NCI-H446 treated with DMSO at 0.1 percent for 48 hours (cell line): ENCODE results near the gene PIP4K2C.
"Not testable (repeated sequence)": the region's sequence is repeated elsewhere in the genome, so short reads cannot be mapped to it uniquely, and the experiment has no call there.

Experiments
- DNase-seq: peaks from one replicate; lab custom pipeline; 2025; lab: John Stamatoyannopoulos, UW

PIP4K2C gene

DNA sequence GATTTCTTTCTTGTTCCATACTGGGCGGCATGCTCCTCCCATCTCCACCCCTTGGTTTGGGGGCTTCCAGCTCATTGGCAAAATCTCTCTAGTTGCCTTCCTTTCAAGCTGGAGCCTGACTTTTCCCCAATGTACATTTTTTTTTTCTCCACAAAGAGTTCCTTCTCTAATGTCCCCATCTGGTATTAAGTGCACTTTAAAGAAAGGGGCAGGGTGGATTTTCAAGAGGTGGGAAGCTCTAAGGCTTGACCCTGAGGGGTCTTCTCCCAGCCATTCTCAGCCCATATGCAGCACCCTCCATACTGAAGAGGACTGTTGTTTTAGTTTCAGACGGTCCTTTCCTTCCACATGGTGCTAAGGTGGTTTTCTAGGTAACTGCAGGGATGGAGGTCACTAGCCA lies 5.8 kb upstream of the PIP4K2C start:
- DNase-seq: no peak

DNA sequence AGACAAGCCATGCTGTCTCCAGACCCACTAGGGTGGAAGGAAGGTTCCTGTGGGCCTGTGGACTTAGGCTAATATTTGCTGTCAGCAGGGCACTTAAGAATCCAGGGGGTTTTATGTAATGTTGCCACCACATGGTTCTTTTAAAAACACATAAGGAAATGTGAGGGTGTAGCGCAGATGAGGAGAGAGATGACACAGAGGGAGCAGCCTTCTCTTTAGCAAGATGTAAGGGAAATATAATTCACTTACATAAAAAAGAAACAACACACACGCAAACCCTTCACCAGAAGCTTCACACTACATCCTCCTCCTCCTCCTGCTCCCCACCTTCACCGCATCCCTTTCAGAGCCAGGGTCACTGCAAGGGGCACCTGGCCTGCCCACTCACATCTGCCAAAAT lies 4.9 kb upstream of the PIP4K2C start:
- DNase-seq: no peak

DNA sequence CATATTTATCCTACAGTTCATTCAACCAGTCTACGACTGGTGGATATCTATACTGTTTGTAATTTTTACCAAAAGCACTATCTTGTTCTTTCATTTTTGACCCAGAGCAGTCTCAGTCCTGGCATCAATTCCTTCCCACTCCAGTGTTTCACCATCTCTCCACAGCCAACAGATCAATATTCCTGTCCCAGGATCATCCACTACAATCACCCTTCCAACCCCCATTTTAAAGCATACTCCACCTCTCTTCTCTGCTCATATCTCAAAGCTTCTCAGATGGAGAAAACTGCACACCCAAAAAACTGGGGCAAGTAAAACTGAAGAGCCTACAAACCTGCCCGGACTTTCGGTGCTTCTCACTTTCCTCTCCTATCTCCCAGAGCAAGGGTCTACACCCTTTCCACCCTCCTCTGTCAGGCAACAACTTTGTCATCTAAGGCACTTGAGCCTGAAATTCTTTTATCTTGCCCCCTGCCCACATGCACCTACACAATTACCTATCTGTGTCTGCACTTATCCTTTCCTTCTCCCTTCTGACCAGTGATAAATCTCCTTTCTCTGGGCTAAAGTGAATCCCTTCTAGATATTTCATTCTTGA lies 4.1 kb upstream of the PIP4K2C start:
- DNase-seq: no peak

- not testable (repeated sequence) for DNase-seq
Measured at GRCh38 chr12:57588951-57589610, 1.9 kb upstream of the PIP4K2C start.

DNA sequence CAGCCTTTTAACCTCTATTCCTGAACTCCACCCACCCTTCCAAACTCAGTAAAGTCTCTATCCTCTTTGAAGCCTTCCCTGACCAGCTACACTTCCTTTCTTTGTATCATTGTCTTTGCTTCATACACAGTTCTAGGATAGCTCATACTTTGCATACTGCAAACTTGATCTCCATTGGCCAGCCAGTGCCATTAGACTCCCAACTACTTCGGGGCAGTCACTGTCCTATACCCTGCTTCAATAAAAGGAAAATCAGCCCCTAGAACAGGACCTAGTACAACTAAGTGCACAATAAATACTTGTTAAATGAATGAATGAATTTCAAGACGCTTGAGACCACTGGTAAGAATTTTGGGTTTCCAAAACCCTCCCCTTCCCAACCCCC lies 521 bp upstream of the PIP4K2C start:
- DNase-seq: no peak

DNA sequence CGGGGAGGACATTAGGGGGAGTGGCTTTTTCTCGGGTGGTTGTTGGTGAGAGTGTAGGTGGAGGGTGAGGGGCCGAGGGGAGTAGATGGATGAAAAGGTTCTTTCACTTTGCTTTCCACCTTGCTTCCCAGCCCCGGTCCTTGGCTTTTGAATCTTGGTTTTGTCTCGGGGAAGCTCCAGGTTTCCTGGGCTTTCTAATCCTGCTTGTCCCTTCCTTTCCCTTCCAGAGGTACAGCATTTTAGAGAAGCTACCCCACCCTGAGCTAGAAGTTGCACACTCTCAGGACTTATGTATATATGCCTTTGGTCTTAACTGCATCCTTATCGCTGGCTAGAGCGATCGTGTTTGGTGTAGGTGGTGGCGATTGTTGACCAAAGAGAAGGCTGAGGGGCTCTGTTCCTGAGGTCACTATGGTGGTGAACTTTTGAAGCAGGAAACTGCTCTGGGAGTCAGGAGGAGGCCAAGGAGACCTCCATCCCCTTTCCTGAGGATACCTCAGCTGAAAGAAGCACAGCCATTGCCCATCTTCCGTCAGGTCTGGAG lies 862 bp downstream of the PIP4K2C start:
- no peak for DNase-seq

DNA sequence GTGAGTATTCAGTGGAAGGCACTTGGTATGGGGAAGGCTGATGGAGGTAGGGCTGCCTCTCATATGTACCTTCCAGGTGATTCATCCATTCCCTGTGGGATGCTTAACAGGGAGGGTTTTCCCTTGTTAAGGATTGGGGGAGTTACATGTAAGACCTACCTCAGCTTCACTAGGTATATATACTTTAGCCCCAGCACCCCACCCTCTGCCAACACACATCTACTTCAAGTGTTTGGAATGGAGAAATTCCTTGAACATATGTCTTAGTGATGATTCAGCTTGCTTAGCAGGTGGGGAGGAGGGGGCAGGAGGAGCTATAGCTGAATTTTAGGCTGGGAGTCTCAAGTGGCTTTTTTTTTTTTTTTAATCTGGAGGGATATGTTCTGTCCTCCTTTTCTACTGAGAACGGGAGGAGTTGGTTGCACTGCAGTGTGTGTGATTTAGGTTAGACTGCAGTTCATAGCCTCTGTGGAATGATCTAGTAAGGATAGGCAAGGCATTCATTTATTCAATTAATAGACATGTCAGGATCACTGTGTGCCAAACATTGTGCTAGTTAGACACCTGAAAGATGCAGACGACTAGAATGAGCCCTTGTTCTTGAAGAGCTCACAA lies 1.7 kb downstream of the PIP4K2C start:
- DNase-seq: no peak

DNA sequence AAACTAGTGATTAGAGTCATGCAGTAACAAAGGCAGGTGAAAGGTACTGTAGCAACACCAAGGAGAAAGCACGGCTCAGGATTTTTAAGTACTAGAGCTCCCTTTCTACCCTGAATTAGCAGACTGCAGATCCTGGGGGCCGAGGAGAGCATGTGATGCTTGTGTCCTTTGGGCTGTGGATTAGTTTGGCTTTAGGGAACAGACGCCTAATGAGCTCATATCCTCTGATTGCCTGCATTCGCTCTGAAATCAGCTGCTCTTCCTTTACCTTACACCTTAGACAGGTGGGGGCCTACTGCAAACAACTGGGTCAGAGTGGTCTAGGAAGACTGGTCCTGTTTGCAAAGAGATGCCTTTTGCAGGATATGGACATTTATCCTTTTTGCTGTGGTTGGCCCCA lies 2.2 kb downstream of the PIP4K2C start:
- DNase-seq: no peak

DNA sequence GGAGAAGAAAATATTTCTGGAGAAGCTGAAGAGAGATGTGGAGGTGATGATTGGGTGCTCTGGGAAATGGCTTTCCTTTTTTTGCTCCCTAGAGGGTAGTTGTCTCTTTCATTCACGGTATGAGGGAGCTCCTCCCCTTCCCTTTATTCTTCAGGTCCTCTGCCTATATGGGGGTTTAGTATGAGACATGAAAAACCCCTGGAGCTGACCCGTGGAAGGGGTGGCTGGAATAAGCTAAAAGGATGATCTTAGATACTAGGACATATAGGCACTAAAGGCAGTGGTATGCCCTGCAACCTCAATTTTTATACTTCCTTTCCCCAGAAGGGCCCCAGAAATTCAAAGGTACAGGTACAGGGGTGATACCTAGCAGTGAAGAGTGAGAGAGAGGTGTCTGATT lies 9.4 kb downstream of the PIP4K2C start:
- no peak for DNase-seq

GRCh38 chr12:57602544-57602943 lies 11.6 kb downstream of the PIP4K2C start:
- DNase-seq: no peak

DNA sequence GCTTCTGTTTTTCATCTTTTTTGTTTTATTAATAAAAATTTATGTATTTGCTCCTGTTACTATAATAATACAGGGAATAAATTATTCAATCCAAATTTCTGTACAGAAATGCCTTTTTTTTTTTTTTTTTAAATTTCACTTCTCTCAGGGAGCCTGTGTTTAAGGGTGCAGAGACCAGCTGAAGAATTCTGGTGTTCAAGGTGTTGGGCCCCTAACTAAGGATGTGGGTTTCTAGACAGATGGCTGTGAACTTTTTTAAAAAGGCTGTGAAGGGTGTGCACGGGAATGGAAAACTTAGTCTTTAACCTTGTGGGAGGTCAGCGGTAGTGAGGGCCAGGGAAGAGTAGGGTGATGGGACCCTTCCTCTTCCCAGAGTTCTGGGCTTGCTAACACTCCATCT lies 12.3 kb downstream of the PIP4K2C start:
- no peak for DNase-seq

DNA sequence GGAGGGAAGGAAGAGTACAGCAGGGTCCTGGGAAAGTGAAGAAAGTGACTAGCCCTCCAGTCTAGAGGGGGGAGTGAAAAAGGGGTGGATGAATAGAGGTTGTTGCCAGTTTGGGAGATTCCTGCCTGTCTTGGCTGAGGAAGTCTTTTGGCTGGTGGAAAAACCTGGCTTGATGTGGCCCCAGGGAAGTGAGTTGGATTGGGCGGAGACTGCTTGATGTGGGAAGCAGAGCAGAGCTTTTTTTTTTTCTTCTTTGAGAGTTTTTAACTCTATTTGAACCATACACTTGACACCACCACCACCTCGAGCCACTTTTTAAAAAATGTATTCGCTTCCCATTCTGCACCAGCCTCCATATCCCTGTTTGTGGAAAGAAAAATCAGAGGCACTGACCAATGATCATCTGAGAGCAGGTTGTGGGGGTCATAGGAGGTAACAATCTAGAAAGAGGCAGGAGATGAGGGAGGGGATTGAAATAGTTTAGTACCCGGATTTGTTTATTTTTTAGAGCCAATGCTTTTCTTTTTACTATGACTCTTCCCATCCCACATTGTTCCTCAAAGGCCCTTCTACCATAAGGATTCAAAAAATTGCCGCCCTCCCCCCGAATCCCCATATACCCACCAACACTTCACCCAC lies 12.9 kb downstream of the PIP4K2C start:
- no peak for DNase-seq

- no peak for DNase-seq
Measured at GRCh38 chr12:57604454-57604991, 13.5 kb downstream of the PIP4K2C start, which contains the start of gene DTX3. DTX3 (plus strand) TSS chr12:57604824; CDS start chr12:57606518, 1,694 bp downstream.

GRCh38 chr12:57604992-57605810 lies 14.2 kb downstream of the PIP4K2C start:
- no peak for DNase-seq

DNA sequence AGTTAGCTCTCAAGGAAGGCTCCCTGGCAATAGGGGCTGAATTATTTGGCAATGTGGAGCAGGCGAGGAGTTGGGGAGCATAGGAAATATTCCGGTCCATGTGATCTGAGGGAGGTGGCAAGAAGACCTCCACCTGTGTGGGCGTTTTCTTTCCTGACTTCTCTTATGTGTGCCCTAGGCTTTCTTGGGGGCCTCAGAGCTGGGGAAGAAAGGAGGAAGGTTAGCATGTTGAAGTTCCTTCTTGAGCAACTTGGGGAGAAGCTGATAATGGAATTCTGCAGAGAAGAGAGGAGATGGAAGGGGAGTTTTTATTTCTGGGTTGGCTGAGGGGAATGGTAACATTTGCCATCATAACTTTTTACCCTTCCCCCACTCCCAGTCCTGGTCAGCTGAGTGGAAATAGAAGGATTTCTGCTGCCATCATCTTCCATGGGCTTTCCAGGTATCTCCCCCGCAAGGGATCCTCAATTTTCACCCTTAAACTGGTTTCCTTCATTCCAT lies 14.9 kb downstream of the PIP4K2C start:
- DNase-seq: no peak

GRCh38 chr12:57606399-57606798 lies 15.4 kb downstream of the PIP4K2C start:
- DNase-seq: no peak

DNA sequence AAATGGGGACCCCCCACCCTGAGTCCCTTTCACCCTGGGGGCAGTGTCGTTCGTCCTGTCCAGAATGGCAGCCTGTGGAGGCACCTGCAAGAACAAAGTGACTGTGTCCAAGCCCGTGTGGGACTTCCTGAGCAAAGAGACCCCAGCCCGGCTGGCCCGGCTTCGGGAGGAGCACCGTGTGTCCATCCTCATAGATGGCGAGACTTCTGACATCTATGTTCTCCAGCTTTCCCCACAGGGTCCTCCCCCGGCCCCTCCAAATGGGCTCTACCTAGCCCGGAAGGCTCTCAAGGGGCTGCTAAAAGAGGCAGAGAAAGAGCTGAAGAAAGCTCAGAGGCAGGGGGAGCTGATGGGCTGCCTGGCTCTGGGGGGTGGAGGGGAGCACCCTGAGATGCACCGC lies 15.8 kb downstream of the PIP4K2C start:
- no peak for DNase-seq

- no peak for DNase-seq
Measured at GRCh38 chr12:57607958-57608663, 17.1 kb downstream of the PIP4K2C start.

DNA sequence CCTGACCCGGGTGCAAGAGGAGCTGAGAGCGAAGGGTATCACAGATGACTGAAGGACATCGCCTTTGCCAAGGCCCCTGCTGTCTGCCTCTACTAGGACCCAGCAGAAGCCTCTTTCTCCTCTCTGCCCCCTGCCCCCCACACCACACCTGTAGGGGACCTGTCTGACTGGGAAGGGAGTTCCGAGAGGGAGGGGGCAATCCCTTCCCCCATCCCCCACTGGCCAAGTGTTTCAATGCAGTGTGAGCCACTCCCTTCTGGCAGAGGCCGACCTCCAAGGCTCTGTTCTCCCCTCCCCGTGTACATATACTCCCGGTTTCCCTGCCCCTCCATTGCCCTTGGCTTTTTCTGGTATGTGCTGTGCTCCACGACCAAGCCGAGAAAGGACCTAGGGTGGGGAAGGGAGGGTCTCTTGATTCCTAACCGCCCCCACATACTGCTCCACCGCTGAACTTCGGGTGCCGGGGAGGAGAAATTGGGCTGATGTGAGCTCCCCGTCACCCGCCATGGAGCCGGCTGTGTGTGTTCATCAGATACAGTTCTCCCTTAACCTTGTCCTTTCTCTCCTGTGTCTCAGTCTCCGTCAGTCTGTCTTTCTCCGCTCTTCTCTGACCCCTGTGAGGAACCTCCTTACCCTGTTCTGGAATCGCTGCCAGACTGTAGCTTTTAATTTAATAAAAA lies 18.2 kb downstream of the PIP4K2C start:
- DNase-seq: no peak
